Heart left ventricle (tissue), 16 donors: Measurements from ENCODE around the gene COMMD1. TPM values are rescaled to one million over a fixed set of nuclear protein-coding genes. Genes with fewer than 3 reads are reported as not detected.
A peak's percentile ranks its signal among the peaks of the same experiment; 100 is the strongest.
"Not testable (repeated sequence)": the region's sequence is repeated elsewhere in the genome, so short reads cannot be mapped to it uniquely, and the experiment has no call there.

ENCODE experiments used
- ATAC-seq, 4 donors: fragments of 200-7000 bp; cut with Tn5 transposase; one replicate each; pipeline ENCODE4 v1.9.1; 2020 to 2022; ENCODE audit warnings: moderate library complexity in 4 of 4, mild to moderate bottlenecking in 3 of 4, moderate number of reproducible peaks in 1 of 4
- DNase-seq, 5 donors: peaks; one replicate each; pipeline ENCODE4 v3.0.0-alpha.2; 2020
- H3K27ac ChIP-seq, 12 donors: fragments of 200-600 bp; sonication (generic) in 4 of 12; one replicate each; pipeline versions ENCODE4 v1.5.0 to v1.8.0; 2016 to 2022; ENCODE audit warnings: mild to moderate bottlenecking in 2 of 12
- H3K27me3 ChIP-seq, 9 donors: fragments of 200-600 bp; sonication (generic) in 2 of 9; one replicate each; pipeline versions ENCODE4 v1.5.1 to v1.8.0; 2016 to 2022; ENCODE audit warnings: mild to moderate bottlenecking in 3 of 9
- H3K36me3 ChIP-seq, 9 donors: fragments of 200-600 bp; sonication (generic) in 2 of 9; one replicate each; pipeline versions ENCODE4 v1.5.0 to v1.8.0; 2018 to 2022; ENCODE audit warnings: mild to moderate bottlenecking in 2 of 9
- H3K4me1 ChIP-seq, 12 donors: fragments of 200-600 bp; sonication (generic) in 4 of 12; one replicate each; pipeline versions ENCODE4 v1.5.0 to v1.8.0; 2016 to 2022; ENCODE audit warnings: mild to moderate bottlenecking in 3 of 12
- H3K4me3 ChIP-seq, 12 donors: fragments of 200-600 bp; sonication (generic) in 4 of 12; one replicate each; pipeline versions ENCODE4 v1.5.0 to v1.8.0; 2017 to 2022; ENCODE audit warnings: mild to moderate bottlenecking in 9 of 12, moderate library complexity in 4 of 12
- H3K9me3 ChIP-seq, 12 donors: fragments of 200-600 bp; sonication (generic) in 4 of 12; one replicate each; pipeline versions ENCODE4 v1.5.0 to v1.8.0; 2016 to 2022; ENCODE audit warnings: mild to moderate bottlenecking in 1 of 12
- POLR2A ChIP-seq, 2 donors: fragments of 450-650 bp; IDR thresholded peaks; one replicate each; pipeline ENCODE4 v1.6.1; 2017; ENCODE audit warnings: antibody characterized with exemption in 2 of 2, mild to moderate bottlenecking in 2 of 2, moderate library complexity in 2 of 2
- WGBS, 4 donors: extraction: QIAGEN DNeasy Blood & Tissue Kit in 2 of 4; methylation state at CpG; one replicate each; pipeline versions ENCODE4 v1.1.5 to v1.1.7; 2013 to 2018; 5-methylcytosine and 5-hydroxymethylcytosine counted together
- intact Hi-C, 10 donors: fragments of 100-400 bp; cut with DNase I; formaldehyde crosslinking; loops; one replicate each; pipeline versions ENCODE4 v1.11.1 to v1.14.2; 2022
- polyA plus RNA-seq, 2 donors: library from polyadenylated mRNA; stranded (reverse); fragments of 200-250 nt; gene quantifications; one replicate each; pipeline ENCODE4 v1.2.3, GENCODE V29; 2013
- total RNA-seq, 9 donors: library from RNA; depleted of rRNA in 2 of 9; stranded (reverse); fragments of >200 nt in 2 of 9; fragmentation: NEBNext Ultra II Directional in 3 of 9; extraction: Animal tissue kit (Norgen Biotek cat#: 25700) in 3 of 9; gene quantifications; one replicate each; pipeline versions ENCODE4 v1.1.0 to v1.2.4, GENCODE V29; 2016 to 2023
- TF ChIP-seq, protein P1 (sequence below), 12 donors: fragments of 200-600 bp; sonication (generic) in 4 of 12; IDR thresholded peaks; one replicate each; pipeline versions ENCODE4 v1.5.0 to v1.8.0; 2018 to 2022; ENCODE audit warnings: antibody characterized with exemption in 12 of 12, mild to moderate bottlenecking in 5 of 12
- donor health status: ischemic (EF 13 %, LVEDD 7.1; RV severe dilation, severe dysfunction).
- donor health status: healthy with polysubstance abuse.
- donor health status: DM: no; HTN: yes; CAD: no.
- donor health status: DM: no; HTN: no; CAD: no.
- donor health status: ischemic (EF 25% LVEDD 6.9; RV normal size, moderate dysfunction).
- donor health status: ischemic (EF 25% LVEDD 5.7; RV mildly dilated, moderate dysfunction).
- donor health status: healthy.
- donor health status: DM: yes; HTN: yes; CAD: no.
- donor health status: ischemic (EF 35%, LVEDD 5.7; RV mildly dilated, moderate dysfunction).
- donor health status: nonischemic (EF 11% LVEDD 7.7; RV severe dilation, severe dysfunction).
- donor health status: DM: yes; HTN: yes; CAD: no.
- donor health status: PGD.
- donor health status: ischemic (EF 29% LVEDD 5.4; RV normal size, mild dysfunction).
- donor health status: nonischemic (EF 23%, LVEDD 6.1; RV moderate dilation, normal function).

Gene COMMD1
- total and polyA plus RNA-seq, 11 donors: 50.1 to 99.5 (median 69.3) TPM

GRCh38 chr2:62119311-62119974 is 214.0 kb downstream of the COMMD1 start:
- H3K4me3 ChIP-seq: no peak overlapping the region
- no peaks in the 10 kb centered on the region for H3K27me3 ChIP-seq
- TF ChIP-seq, protein P1, sequence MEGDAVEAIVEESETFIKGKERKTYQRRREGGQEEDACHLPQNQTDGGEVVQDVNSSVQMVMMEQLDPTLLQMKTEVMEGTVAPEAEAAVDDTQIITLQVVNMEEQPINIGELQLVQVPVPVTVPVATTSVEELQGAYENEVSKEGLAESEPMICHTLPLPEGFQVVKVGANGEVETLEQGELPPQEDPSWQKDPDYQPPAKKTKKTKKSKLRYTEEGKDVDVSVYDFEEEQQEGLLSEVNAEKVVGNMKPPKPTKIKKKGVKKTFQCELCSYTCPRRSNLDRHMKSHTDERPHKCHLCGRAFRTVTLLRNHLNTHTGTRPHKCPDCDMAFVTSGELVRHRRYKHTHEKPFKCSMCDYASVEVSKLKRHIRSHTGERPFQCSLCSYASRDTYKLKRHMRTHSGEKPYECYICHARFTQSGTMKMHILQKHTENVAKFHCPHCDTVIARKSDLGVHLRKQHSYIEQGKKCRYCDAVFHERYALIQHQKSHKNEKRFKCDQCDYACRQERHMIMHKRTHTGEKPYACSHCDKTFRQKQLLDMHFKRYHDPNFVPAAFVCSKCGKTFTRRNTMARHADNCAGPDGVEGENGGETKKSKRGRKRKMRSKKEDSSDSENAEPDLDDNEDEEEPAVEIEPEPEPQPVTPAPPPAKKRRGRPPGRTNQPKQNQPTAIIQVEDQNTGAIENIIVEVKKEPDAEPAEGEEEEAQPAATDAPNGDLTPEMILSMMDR (IDR thresholded peaks at IDR 0.05): no peak
- TF ChIP-seq POLR2A (IDR thresholded peaks at IDR 0.05): no peak
- H3K4me1 ChIP-seq: peaks cover 0 to 25% (median 9%) of the 10 kb centered on the region in 12 donors
- no peak overlapping the region for H3K27ac ChIP-seq
- H3K36me3 ChIP-seq: no peaks in the 10 kb centered on the region
- DNase-seq: no peak
- no peak for ATAC-seq
- H3K9me3 ChIP-seq: no peaks in the 10 kb centered on the region
- intact Hi-C loops: loop anchor here in 1 of 10 donors (10.0 kb wide), 1 partner anchor 295 kb away; no protein-coding TSS in a partner anchor

DNA sequence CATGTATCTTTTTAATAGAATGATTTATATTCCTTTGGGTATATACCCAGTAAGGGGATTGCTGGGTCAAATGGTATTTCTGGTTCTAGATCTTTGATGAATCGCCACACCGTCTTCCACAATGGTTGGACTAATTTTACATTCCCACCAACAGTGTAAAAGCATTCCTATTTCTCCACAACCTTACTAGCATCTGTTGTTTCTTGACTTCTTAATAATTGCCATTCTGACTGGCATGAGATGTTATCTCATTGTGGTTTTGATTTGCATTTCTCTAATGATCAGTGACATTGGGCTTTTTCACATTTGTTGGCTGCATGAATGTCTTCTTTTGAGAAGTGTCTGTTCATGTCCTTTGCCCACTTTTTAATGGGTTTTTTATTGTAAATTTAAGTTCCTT is 220.8 kb downstream of the COMMD1 start:
- 98 to 100% (median 99%) methylated on average over 2 of the region's 2 CpGs for WGBS, 4 donors
- H3K9me3 ChIP-seq, H3K27ac ChIP-seq, H3K27me3 ChIP-seq, H3K4me3 ChIP-seq, H3K36me3 ChIP-seq, intact Hi-C loops, ATAC-seq, H3K4me1 ChIP-seq, DNase-seq: not testable (repeated sequence)

DNA sequence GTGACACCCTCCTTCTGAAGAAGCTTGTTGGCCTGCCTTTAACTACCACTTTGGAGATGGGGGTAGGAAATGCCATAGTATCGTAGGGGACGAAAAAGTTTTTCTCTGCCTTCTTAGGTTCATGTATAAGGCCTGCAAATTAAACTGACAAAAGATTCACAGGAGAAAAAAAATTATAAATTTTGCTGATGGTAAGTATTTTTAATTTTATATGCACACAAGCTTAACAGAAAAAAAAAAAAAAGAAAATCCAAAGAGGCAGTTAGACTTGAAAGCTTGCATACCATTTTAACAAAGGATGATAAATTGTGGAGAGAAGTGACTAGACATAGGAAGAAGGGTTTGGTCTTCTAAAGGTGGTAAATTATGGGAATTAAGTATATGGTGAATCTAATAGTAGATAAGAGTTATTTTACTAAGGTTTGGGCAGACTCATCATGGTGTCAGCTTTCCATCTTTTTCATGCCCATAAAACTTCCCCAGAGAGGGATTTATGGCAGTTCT is 227.9 kb downstream of the COMMD1 start:
- intact Hi-C loops: no loop called here
- H3K27me3 ChIP-seq: no peaks in the 10 kb centered on the region
- H3K36me3 ChIP-seq: peaks cover 0 to 10% (median 0%) of the 10 kb centered on the region in 9 donors
- H3K9me3 ChIP-seq: peaks cover 0 to 8% (median 0%) of the 10 kb centered on the region in 12 donors
- TF ChIP-seq, protein P1 (IDR thresholded peaks at IDR 0.05): no peak
- TF ChIP-seq POLR2A (IDR thresholded peaks at IDR 0.05): no peak
- 97 to 100% (median 98%) methylated on average over 2 of the region's 2 CpGs for WGBS, 4 donors
- peaks cover 0 to 19% (median 7%) of the 10 kb centered on the region in 12 donors for H3K4me1 ChIP-seq
- ATAC-seq (no peak), DNase-seq (no peak)
- no peak overlapping the region for H3K27ac ChIP-seq
- no peak overlapping the region for H3K4me3 ChIP-seq

DNA sequence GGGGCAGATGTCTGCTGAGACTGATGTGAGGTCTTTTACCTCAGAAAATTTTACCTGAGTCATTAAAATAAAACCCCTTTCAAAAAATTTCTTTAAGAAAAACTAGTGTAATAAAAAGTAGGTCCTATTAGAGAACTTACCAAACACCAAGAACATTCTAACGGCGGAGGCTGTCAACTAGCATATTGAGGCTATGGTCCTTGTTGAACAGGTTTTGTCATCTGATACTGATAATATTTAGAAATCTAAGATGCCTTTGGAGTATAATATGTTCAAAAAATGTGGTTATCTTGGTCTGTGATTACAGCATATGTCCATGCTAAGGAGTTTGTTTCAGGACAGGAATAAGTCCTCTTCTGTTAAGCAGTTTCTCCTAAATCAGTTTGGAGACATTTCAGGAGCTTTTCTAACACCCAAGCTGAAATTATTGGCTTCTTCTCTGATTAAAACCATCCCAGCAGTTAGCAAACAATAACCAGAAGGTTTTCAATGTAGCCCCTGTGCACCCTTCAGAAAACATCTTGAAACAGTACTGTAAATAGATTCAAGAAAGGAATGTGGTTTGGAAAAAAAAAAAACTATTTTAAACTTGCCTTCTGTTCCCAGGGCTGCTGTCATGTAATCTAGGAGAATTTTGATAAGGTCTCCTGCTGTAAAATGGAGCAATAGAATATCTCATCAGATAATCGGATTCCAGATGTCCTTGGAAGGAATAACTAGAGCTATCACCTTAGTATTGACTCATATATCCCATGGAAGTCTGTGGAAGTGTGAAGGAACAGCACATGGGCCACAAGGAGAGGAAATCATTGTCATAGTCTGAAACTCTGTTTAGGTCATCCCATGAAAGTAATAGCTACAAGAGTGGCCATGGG is 231.7 kb downstream of the COMMD1 start:
- Histone ChIP-seq H3K4me3 (no peak overlapping the region), H3K27ac (peak overlapping the region in 4 of 12 donors; percentile 14 to 39 (median 24)), H3K4me1 (peaks cover 0 to 33% (median 12%) of the 10 kb centered on the region in 12 donors), H3K27me3 (no peaks in the 10 kb centered on the region), H3K9me3 (peaks cover 0 to 8% (median 0%) of the 10 kb centered on the region in 12 donors), H3K36me3 (peaks cover 0 to 10% (median 0%) of the 10 kb centered on the region in 9 donors)
- DNase-seq (no peak), ATAC-seq (no peak)
- TF ChIP-seq, protein P1 (IDR thresholded peaks at IDR 0.05): no peak
- no peak for TF ChIP-seq POLR2A (IDR thresholded peaks at IDR 0.05)
- 67 to 82% (median 70%) methylated on average over 3 of the region's 3 CpGs for WGBS, 4 donors
- intact Hi-C loops: no loop called here
